ENCODE results near the gene CLEC16A. TPM values are rescaled to one million over a fixed set of nuclear protein-coding genes. Genes with fewer than 3 reads are reported as not detected.

Gene CLEC16A
- total RNA-seq, 4 donors from 2014 or later = 20.3 to 25.7 (median 25.1) TPM

DNA sequence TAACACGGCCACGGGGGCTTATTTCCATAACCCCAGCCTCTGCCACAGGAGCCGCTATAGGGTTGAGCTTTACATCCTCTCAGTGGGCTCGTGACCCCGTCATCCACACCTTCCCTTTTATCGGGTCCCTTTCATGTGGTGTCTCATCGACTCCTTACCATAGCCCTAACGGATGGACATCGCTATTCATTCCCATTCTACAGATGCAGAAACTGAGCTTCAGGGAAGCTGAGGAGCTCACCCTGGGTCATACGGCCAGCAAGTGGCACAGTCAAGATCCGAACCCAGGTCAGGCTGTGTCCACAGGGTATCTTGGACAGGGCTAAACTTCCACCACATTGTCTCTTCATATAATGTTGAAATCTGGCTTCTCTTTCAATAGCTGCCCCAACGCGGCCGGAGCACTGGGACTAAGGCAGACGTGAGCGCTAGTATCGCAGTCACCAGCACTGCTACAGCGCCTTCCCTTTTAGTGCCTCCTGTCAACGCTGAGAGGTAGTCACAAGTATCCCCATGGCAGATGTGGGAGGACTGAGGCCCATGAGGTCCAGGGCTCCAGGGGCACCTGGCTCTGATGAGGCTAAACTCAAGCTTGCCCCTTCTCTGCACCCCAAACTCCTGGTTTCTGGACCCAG, 260.8 kb downstream of the CLEC16A start:
- WGBS, 2 donors = 88 to 90% methylated on average over 16 to 17 of the region's 19 CpGs
- DNase-seq = no peak
- Histone ChIP-seq H3K4me3 (no peak overlapping the region), H3K27me3 (peaks cover 0 to 76% (median 0%) of the 10 kb centered on the region in 4 donors), H3K4me1 (peaks cover 5 to 39% (median 25%) of the 10 kb centered on the region in 3 donors), H3K36me3 (no peaks in the 10 kb centered on the region), H3K9me3 (peaks cover 0 to 5% (median 4%) of the 10 kb centered on the region in 3 donors), H3K27ac (no peak overlapping the region)
- no peak for TF ChIP-seq POLR2A (IDR thresholded peaks at IDR 0.05)
- TF ChIP-seq, protein P1, sequence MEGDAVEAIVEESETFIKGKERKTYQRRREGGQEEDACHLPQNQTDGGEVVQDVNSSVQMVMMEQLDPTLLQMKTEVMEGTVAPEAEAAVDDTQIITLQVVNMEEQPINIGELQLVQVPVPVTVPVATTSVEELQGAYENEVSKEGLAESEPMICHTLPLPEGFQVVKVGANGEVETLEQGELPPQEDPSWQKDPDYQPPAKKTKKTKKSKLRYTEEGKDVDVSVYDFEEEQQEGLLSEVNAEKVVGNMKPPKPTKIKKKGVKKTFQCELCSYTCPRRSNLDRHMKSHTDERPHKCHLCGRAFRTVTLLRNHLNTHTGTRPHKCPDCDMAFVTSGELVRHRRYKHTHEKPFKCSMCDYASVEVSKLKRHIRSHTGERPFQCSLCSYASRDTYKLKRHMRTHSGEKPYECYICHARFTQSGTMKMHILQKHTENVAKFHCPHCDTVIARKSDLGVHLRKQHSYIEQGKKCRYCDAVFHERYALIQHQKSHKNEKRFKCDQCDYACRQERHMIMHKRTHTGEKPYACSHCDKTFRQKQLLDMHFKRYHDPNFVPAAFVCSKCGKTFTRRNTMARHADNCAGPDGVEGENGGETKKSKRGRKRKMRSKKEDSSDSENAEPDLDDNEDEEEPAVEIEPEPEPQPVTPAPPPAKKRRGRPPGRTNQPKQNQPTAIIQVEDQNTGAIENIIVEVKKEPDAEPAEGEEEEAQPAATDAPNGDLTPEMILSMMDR (IDR thresholded peaks at IDR 0.05) = no peak
- intact Hi-C loops (cut with DNase I) = no loop called here

DNA sequence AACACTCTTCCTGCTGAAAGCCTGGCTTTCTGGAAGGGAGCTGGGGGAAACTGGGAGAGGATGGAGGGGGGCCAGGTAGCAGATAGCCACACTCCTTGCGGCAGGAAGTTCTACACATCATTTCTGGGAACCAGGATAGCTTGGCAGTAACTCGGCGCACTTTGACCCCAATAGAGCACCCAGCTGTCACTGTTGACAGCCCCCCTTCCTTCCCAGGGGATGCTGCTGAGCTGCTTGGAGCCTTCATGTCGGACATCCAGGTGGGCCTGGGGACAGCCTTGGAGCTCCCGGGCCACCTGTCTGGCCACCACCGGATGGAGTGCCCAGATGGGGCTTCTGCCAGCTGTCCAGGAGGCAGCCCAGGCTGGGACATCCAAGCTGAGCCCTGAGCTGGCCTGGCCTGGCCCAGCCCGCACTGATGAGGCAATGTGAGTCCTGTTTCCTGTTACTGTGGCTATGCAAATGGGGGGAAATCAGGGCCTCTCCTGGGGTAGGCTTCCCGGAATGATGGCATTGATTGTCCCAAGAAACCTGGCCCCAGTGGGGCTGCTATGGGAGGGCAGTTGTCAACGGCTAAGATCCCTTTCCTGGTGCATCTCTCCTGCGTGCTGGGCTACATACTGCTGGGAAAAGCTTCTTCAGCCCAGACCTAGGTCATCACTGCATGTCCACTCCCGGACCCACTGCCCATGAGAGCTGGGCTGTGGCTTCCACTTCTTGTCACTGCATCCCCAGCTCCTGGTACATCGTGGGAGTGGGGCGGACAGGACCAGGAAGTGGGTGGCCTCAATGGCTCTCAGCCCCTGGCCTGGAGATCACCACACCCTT, 261.6 kb downstream of the CLEC16A start:
- Histone ChIP-seq H3K9me3 (peaks cover 0 to 5% (median 4%) of the 10 kb centered on the region in 3 donors), H3K4me3 (no peak overlapping the region), H3K27ac (peak overlapping the region in 1 of 4 donors; percentile 57), H3K4me1 (peaks cover 5 to 39% (median 25%) of the 10 kb centered on the region in 3 donors), H3K27me3 (peaks cover 0 to 76% (median 0%) of the 10 kb centered on the region in 4 donors), H3K36me3 (no peaks in the 10 kb centered on the region)
- TF ChIP-seq POLR2A (IDR thresholded peaks at IDR 0.05) = no peak
- TF ChIP-seq, protein P1 (IDR thresholded peaks at IDR 0.05) = no peak
- intact Hi-C loops (cut with DNase I) = no loop called here
- 20 to 33% methylated on average over 1 to 5 of the region's 13 CpGs for WGBS, 2 donors
- DNase-seq = no peak

DNA sequence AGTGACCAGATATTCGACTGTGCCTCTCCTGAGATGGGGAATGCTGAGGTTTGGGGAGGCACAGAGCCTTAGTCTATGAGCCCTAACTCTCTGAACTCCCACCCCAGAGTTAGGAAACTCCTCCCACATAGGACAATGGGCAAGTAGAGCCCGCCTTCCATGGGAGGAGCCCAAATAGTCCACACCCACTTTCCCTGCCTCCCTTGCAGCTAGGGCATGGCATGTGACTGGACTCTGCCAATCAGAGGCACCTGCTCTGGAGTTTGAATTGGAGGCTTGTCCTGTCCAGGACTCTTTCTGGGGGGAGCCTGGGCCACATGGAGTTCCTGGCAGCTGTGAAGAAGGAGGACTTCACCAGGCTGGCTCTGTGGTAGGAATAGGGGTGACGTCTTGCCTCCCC, 263.3 kb downstream of the CLEC16A start:
- Histone ChIP-seq H3K9me3 (peaks cover 0 to 5% (median 4%) of the 10 kb centered on the region in 3 donors), H3K4me3 (no peak overlapping the region), H3K27me3 (peaks cover 0 to 76% (median 0%) of the 10 kb centered on the region in 4 donors), H3K27ac (no peak overlapping the region), H3K36me3 (no peaks in the 10 kb centered on the region), H3K4me1 (peaks cover 0 to 36% (median 20%) of the 10 kb centered on the region in 3 donors)
- no peak for TF ChIP-seq POLR2A (IDR thresholded peaks at IDR 0.05)
- TF ChIP-seq, protein P1 (IDR thresholded peaks at IDR 0.05) = no peak
- no peak for DNase-seq
- intact Hi-C loops (cut with DNase I) = no loop called here
- WGBS, 2 donors = 90 to 97% methylated on average over 1 to 3 of the region's 3 CpGs

DNA sequence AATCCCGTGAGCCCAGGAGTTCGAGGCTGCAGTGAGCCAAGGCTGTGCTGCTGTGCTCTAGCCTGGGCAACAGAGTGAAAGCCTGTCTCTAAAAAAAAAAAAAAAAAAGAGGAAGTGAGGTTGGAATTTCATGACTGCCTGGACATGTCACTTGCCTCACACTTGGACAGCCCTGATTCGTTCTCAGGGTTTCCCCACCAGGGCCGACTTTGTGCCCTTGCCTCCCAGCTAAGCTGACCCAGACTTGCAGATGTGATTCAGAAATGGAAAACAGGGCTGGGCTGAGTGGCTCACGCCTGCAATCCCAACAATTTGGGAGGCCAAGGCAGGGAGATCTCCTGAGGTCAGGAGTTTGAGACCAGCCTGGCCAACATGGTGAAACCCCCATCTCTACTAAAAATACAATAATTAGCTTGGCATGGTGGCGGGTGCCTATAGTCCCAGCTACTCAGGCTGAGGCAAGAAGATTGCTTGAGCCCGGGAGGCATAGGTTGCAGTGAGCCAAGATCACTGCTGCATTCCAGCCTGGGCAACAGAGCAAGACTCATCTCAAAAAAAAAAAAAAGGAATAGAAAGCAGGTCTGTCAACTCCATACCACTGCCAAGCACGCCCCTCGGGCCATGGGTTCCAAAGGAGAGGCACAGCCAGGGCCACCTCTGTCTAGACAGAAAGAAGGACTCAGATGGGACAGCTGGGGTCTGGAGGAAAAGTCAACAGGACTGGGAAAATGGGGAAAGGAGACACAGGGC, 264.7 kb downstream of the CLEC16A start:
- intact Hi-C loops (cut with DNase I) = no loop called here
- peaks cover 0 to 42% (median 23%) of the 10 kb centered on the region in 3 donors for H3K4me1 ChIP-seq
- H3K27me3 ChIP-seq = peaks cover 0 to 72% (median 0%) of the 10 kb centered on the region in 4 donors
- TF ChIP-seq POLR2A (IDR thresholded peaks at IDR 0.05) = no peak
- TF ChIP-seq, protein P1 (IDR thresholded peaks at IDR 0.05) = no peak
- WGBS, 2 donors = 30 to 50% methylated on average over 9 of the region's 9 CpGs
- no peak overlapping the region for H3K4me3 ChIP-seq
- DNase-seq = no peak
- H3K9me3 ChIP-seq = peaks cover 0 to 5% (median 4%) of the 10 kb centered on the region in 3 donors
- no peaks in the 10 kb centered on the region for H3K36me3 ChIP-seq
- no peak overlapping the region for H3K27ac ChIP-seq
